Measurements from ENCODE around the gene SNAPC1.

DNA sequence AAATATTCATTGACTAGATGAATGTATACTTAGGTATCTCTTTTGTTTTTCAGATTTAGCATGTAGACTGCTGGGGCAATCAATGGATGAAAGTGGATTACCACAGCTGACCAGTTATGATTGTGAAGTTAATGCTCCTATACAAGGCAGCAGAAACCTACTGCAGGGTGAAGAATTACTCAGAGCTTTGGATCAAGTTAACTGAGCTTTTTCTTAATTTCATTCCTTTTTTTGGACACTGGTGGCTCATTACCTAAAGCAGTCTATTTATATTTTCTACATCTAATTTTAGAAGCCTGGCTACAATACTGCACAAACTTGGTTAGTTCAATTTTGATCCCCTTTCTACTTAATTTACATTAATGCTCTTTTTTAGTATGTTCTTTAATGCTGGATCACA is 15.3 kb upstream of the SNAPC1 start:
- TF ChIP-seq POLR2A (IDR thresholded peaks at IDR 0.05) (no peak), POLR2AphosphoS5 (IDR thresholded peaks at IDR 0.05) (no peak)
- TF ChIP-seq, protein P1, sequence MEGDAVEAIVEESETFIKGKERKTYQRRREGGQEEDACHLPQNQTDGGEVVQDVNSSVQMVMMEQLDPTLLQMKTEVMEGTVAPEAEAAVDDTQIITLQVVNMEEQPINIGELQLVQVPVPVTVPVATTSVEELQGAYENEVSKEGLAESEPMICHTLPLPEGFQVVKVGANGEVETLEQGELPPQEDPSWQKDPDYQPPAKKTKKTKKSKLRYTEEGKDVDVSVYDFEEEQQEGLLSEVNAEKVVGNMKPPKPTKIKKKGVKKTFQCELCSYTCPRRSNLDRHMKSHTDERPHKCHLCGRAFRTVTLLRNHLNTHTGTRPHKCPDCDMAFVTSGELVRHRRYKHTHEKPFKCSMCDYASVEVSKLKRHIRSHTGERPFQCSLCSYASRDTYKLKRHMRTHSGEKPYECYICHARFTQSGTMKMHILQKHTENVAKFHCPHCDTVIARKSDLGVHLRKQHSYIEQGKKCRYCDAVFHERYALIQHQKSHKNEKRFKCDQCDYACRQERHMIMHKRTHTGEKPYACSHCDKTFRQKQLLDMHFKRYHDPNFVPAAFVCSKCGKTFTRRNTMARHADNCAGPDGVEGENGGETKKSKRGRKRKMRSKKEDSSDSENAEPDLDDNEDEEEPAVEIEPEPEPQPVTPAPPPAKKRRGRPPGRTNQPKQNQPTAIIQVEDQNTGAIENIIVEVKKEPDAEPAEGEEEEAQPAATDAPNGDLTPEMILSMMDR (IDR thresholded peaks at IDR 0.05), result no peak

Data from breast epithelium (tissue), 3 donors.